GM12874 (cell line): ENCODE results near the gene KDM5C.

Source experiments
- TF ChIP-seq, protein P1 (sequence below): IDR thresholded peaks from 2 replicates; pipeline ENCODE4 v1.5.1; 2011; ENCODE audit warnings: low read depth, mild to moderate bottlenecking, control low read depth, low read length, moderate library complexity; ENCODE audit not compliant: insufficient read depth

The KDM5C gene

GRCh38 chrX:53263597-53264094, 38.6 kb upstream of the KDM5C start:
- TF ChIP-seq, protein P1, sequence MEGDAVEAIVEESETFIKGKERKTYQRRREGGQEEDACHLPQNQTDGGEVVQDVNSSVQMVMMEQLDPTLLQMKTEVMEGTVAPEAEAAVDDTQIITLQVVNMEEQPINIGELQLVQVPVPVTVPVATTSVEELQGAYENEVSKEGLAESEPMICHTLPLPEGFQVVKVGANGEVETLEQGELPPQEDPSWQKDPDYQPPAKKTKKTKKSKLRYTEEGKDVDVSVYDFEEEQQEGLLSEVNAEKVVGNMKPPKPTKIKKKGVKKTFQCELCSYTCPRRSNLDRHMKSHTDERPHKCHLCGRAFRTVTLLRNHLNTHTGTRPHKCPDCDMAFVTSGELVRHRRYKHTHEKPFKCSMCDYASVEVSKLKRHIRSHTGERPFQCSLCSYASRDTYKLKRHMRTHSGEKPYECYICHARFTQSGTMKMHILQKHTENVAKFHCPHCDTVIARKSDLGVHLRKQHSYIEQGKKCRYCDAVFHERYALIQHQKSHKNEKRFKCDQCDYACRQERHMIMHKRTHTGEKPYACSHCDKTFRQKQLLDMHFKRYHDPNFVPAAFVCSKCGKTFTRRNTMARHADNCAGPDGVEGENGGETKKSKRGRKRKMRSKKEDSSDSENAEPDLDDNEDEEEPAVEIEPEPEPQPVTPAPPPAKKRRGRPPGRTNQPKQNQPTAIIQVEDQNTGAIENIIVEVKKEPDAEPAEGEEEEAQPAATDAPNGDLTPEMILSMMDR, result no peak

GRCh38 chrX:53262918-53263394, 37.9 kb upstream of the KDM5C start:
- TF ChIP-seq, protein P1, result no peak

- TF ChIP-seq, protein P1, result no peak
Observed at GRCh38 chrX:53262189-53262917, 37.3 kb upstream of the KDM5C start.

- TF ChIP-seq, protein P1, result no peak
Observed at GRCh38 chrX:53261355-53261972, 36.5 kb upstream of the KDM5C start.

GRCh38 chrX:53260836-53261235, 35.8 kb upstream of the KDM5C start:
- TF ChIP-seq, protein P1, result no peak

DNA sequence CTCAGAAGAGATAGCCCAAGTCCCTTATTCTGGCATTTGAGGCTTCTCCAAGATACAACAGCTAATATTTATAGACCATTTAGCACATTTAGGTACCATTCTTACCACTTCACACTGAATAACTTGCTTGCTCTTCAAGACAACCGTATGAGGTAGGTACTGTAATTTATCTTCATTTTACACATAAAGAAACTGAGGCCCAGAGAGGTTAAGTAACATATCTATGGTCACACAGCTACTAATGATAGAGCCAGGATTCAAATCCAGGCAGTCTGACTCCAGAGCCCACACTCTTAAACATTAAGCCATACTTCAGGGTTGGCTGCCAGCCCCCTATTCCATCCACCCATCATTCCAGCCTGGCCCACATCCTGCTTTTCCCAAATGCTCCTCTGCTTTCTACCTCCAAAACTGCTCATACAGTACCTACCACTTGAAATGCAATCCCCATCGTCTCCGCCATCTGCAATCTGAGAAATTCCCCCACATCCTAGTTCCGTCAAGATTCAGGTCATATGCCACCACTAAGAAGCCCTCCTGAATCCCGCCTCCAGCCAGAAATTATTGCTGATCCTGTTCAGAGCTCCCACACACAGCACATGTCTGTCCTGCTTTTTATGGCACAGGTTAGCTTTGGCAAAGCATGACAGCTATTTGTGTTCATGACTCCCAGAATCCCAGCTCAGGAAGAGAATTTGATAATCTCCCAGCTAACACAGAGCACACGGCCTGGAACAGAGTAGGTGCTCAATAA, 32.8 kb upstream of the KDM5C start:
- TF ChIP-seq, protein P1, result no peak

GRCh38 chrX:53257166-53257565, 32.2 kb upstream of the KDM5C start:
- TF ChIP-seq, protein P1, result no peak
